HEK293T (cell line): Measurements from ENCODE around the gene RUBCNL.

Experiments used
- CTCF ChIA-PET: fragments of 350-600 bp; formaldehyde crosslinking; extraction: SDS; loops from one replicate; lab custom pipeline; 2021; ENCODE audit warnings: antibody characterized with exemption, inconsistent platforms; lab: Yijun Ruan, JAX
- POLR2A ChIA-PET: fragments of 350-600 bp; formaldehyde crosslinking; extraction: SDS; loops from one replicate; lab custom pipeline; 2020; ENCODE audit warnings: antibody characterized with exemption, inconsistent platforms; lab: Yijun Ruan, JAX
- DNase-seq: peaks from one replicate; pipeline ENCODE4 v3.0.0; 2012; ENCODE audit warnings: mixed read lengths; ENCODE audit errors: extremely low spot score
- ARNT ChIP-seq: fragments of 450-650 bp; IDR thresholded peaks from 2 replicates; pipeline ENCODE4 v1.6.1; 2017; ENCODE audit warnings: mild to moderate bottlenecking
- BHLHE40 ChIP-seq: fragments of 450-650 bp; IDR thresholded peaks from 2 replicates; pipeline ENCODE4 v1.6.1; 2016; ENCODE audit warnings: mild to moderate bottlenecking, moderate library complexity, borderline replicate concordance
- CTBP1 ChIP-seq: fragments of 450-650 bp; IDR thresholded peaks from 2 replicates; pipeline ENCODE4 v1.6.1; 2016; ENCODE audit warnings: borderline replicate concordance
- ELF4 ChIP-seq: fragments of 450-650 bp; IDR thresholded peaks from 2 replicates; pipeline ENCODE4 v1.6.1; 2017; ENCODE audit warnings: antibody characterized with exemption
- FOXA1 ChIP-seq: fragments of 450-650 bp; IDR thresholded peaks from 2 replicates; pipeline ENCODE4 v1.6.1; 2016; ENCODE audit warnings: mild to moderate bottlenecking
- FOXK2 ChIP-seq: fragments of 450-650 bp; IDR thresholded peaks from 2 replicates; pipeline ENCODE4 v1.6.1; 2016; ENCODE audit warnings: mild to moderate bottlenecking
- FOXM1 ChIP-seq: fragments of 450-650 bp; IDR thresholded peaks from 2 replicates; pipeline ENCODE4 v1.6.1; 2017; ENCODE audit warnings: mild to moderate bottlenecking, borderline replicate concordance
- HDGF ChIP-seq: fragments of 450-650 bp; IDR thresholded peaks from 2 replicates; pipeline ENCODE4 v1.6.1; 2017; ENCODE audit warnings: antibody characterized with exemption, borderline replicate concordance
- L3MBTL2 ChIP-seq: fragments of 450-650 bp; conservative IDR thresholded peaks from 2 replicates; pipeline ENCODE4 v1.6.1; 2016; ENCODE audit warnings: mild to moderate bottlenecking
- LEF1 ChIP-seq: fragments of 450-650 bp; IDR thresholded peaks from 2 replicates; pipeline ENCODE4 v1.6.1; 2017; ENCODE audit warnings: mild to moderate bottlenecking, borderline replicate concordance
- NFRKB ChIP-seq: fragments of 450-650 bp; IDR thresholded peaks from 2 replicates; pipeline ENCODE4 v1.6.1; 2016; ENCODE audit warnings: mild to moderate bottlenecking, moderate library complexity
- SP1 ChIP-seq: fragments of 450-650 bp; IDR thresholded peaks from 2 replicates; pipeline ENCODE4 v1.6.1; 2017
- SUZ12 ChIP-seq: fragments of 450-650 bp; IDR thresholded peaks from 2 replicates; pipeline ENCODE4 v1.6.1; 2016; ENCODE audit warnings: mild to moderate bottlenecking
- TARDBP ChIP-seq: fragments of 450-650 bp; IDR thresholded peaks from 2 replicates; pipeline ENCODE4 v1.6.1; 2016
- ZNF384 ChIP-seq: fragments of 450-650 bp; IDR thresholded peaks from 2 replicates; pipeline ENCODE4 v1.6.1; 2016
- TF ChIP-seq, protein P1 (sequence below): fragments of 450-650 bp; IDR thresholded peaks from 2 replicates; pipeline ENCODE4 v1.6.1; 2016

Gene RUBCNL

DNA sequence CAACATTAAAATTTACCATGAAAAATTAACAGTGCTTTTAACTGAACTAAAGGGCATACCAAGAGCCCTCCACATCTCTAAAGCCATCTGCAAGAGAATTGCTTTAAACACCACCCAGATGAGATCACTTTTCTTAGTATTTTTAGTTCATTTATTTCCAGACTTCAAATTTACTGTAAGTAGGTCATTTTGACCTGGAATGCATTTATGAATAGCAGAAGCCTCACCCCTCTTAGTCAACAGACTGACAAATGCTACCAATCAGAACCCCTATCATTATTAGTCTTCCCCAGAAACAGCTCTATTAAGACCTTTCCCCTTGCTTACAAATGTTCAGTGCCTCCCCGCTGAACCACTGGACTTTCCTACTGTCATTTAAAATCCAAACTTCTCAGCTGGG, 27.3 kb downstream of the RUBCNL start:
- no peak for DNase-seq
- ChIA-PET POLR2A (no interaction called here), CTCF (no interaction called here)
- TF ChIP-seq FOXK2: no peak
- TF ChIP-seq SP1: no peak
- TF ChIP-seq ELF4: no peak
- TF ChIP-seq FOXA1: no peak
- no peak for TF ChIP-seq BHLHE40
- TF ChIP-seq LEF1: no peak
- no peak for TF ChIP-seq TARDBP
- TF ChIP-seq ZNF384: no peak
- no peak for TF ChIP-seq CTBP1
- TF ChIP-seq FOXM1: no peak

DNA sequence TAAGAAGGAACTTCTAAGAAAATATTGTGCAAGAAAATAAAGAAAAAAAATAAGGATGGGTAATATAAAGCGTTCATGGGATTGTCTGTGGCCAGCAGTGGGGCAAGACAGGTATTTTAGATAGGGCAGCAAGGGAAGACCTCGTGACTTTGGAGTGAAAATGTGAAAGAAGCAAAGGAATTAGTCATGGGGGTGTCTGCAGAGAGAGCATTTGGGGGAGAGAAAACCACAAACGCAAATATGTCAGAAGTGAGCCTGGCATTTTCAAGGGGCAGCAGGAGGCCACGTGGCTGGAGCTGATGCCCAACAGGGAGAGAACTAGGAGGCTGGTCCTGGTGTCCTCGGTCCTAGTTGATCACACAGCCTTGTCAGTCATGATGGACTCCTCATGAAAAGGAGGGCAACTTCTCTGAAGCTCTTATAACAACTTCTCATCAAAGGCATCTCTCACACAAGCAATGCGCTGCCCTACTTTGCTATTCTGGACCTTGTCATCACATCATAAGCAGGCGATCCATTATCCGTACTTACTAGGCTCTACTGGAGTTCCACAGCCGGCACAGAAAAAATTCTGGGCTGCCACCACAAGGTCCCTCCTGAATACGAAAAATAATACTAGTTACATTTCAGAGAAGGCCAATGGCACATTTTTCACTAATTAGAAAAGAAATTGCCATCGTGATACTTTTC, 31.0 kb downstream of the RUBCNL start:
- ChIA-PET CTCF (no interaction called here), POLR2A (no interaction called here)
- DNase-seq: no peak

DNA sequence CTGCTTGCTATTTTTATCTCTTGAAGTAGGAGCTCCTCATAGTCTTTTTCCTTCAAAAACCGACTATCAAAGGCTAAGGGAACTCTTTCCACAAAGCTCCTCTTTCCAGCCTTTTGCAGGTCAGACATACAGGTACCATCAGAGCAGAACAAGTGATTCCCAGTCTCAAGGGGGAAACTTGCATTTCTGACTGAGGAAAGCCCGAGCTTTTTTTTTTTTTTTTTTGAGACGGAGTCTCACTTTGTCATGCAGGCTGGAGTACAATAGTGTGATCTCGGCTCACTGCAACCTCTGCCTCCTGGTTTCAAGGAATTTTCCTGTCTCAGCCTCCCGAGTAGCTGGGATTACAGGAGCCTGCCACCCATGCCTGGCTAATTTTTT, 32.0 kb downstream of the RUBCNL start:
- TF ChIP-seq FOXM1: no peak
- TF ChIP-seq, protein P1, sequence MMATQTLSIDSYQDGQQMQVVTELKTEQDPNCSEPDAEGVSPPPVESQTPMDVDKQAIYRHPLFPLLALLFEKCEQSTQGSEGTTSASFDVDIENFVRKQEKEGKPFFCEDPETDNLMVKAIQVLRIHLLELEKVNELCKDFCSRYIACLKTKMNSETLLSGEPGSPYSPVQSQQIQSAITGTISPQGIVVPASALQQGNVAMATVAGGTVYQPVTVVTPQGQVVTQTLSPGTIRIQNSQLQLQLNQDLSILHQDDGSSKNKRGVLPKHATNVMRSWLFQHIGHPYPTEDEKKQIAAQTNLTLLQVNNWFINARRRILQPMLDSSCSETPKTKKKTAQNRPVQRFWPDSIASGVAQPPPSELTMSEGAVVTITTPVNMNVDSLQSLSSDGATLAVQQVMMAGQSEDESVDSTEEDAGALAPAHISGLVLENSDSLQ: no peak
- no peak for TF ChIP-seq CTBP1
- TF ChIP-seq LEF1: no peak
- TF ChIP-seq SUZ12: no peak
- no peak for TF ChIP-seq FOXA1
- no peak for TF ChIP-seq TARDBP
- no peak for TF ChIP-seq ELF4
- no peak for TF ChIP-seq L3MBTL2
- TF ChIP-seq ARNT: no peak
- TF ChIP-seq BHLHE40: no peak
- TF ChIP-seq ZNF384: no peak
- no peak for TF ChIP-seq NFRKB
- DNase-seq: no peak
- POLR2A ChIA-PET: no interaction called here
- CTCF ChIA-PET: no interaction called here

More for the DNA sequence above, 31.0 kb downstream of the RUBCNL start:
- TF ChIP-seq FOXA1: no peak
- no peak for TF ChIP-seq ARNT
- no peak for TF ChIP-seq NFRKB
- TF ChIP-seq ELF4: no peak
- TF ChIP-seq, protein P1: no peak
- TF ChIP-seq HDGF: no peak
- no peak for TF ChIP-seq ZNF384
- no peak for TF ChIP-seq LEF1
- no peak for TF ChIP-seq BHLHE40
- TF ChIP-seq L3MBTL2: no peak
- no peak for TF ChIP-seq CTBP1
- TF ChIP-seq SP1: no peak
- no peak for TF ChIP-seq FOXK2
- no peak for TF ChIP-seq SUZ12
- TF ChIP-seq TARDBP: no peak
- TF ChIP-seq FOXM1: no peak

GRCh38 chr13:46354156-46355087, 32.6 kb downstream of the RUBCNL start:
- DNase-seq: no peak
- no peak for TF ChIP-seq TARDBP
- TF ChIP-seq FOXM1: no peak
- no peak for TF ChIP-seq FOXA1
- no peak for TF ChIP-seq SUZ12
- TF ChIP-seq SP1: no peak
- TF ChIP-seq ZNF384: no peak
- no peak for TF ChIP-seq ARNT
- TF ChIP-seq LEF1: no peak
- TF ChIP-seq CTBP1: no peak
- no peak for TF ChIP-seq NFRKB
- no peak for TF ChIP-seq HDGF
- TF ChIP-seq, protein P1: no peak
- no peak for TF ChIP-seq ELF4
- no peak for TF ChIP-seq L3MBTL2
- TF ChIP-seq BHLHE40: no peak
- TF ChIP-seq FOXK2: no peak
- ChIA-PET CTCF (no interaction called here), POLR2A (no interaction called here)

GRCh38 chr13:46352805-46353204, 34.2 kb downstream of the RUBCNL start:
- TF ChIP-seq BHLHE40 (no peak), CTBP1 (no peak), L3MBTL2 (no peak), ZNF384 (no peak)
- DNase-seq: no peak
- ChIA-PET POLR2A (no interaction called here), CTCF (no interaction called here)

- ChIA-PET POLR2A (no interaction called here), CTCF (no interaction called here)
- DNase-seq: no peak
- TF ChIP-seq LEF1 (no peak), SUZ12 (no peak), ELF4 (no peak), FOXA1 (no peak), SP1 (no peak), ARNT (no peak), CTBP1 (no peak), FOXK2 (no peak), NFRKB (no peak)
- TF ChIP-seq, protein P1: no peak
Measured at GRCh38 chr13:46350003-46350402, 37.0 kb downstream of the RUBCNL start.
